ENCODE measurements around the gene RCL1.

RCL1 gene

DNA sequence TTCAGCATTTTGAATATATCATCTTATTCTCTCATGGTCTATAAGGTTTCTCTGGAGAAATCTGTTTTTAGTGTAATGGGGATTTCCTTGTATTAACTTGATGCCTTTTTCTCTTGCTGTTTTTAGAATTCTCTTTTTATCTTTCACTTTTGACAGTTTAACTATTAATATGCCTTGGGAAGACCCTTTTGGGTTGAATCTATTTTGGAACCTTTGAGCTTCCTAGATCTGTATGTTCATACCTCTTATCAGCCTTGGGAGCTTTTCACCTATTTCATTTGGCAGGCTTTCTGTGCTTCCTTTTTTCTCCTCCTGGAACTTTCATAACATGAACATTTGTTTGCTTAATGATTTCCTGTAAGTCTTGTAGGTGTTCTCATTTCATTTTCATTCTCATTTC is 22.2 kb downstream of the RCL1 start:
- no peak for DNase-seq

DNA sequence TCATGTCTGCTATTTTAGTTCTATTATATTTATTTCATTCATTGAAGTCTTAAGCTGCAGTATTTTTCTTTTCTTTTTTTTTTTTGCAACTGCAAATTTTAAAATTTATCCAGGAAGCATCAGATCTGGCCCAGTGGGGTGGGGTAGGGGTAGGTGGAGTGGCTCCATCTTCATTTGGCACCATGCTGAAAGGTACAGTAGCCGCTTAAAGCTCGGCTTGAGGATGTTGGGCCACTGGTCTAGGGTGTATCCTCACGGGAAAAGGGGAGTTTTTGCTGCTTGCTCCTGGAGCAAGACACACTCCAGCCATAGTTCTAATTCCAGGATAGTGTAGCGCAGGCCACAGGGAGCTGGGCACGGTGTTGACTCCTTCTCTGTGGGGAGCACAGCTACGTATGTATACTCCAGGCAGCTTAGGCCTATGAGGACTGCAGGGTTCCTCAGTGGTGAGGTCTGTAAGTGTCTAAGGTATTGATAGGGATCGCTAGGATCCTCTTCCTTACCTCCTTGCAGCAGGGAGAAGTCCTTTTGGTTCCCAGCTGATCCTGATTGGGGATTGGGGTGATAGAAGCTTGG is 22.7 kb downstream of the RCL1 start:
- DNase-seq = no peak

DNA sequence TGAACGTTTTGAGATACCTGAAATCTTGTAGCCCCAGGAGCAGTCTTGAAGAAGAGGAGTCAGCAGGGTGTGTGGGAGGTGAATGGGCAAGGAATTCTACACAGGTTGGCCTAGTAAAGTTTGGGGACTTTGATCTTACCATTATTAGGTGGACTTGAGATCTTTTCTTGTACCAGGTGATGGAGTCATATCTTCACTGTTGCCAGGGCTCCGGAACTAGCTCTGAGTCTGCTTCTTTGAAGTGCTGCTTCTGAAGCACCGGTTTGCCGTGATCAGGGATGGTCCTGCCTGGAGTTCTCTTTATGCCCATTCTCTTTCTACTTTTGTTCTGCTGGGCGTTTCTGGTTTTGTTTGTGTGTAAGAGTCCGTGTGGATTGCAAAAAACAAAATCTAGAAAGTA is 27.4 kb downstream of the RCL1 start:
- DNase-seq = no peak

DNA sequence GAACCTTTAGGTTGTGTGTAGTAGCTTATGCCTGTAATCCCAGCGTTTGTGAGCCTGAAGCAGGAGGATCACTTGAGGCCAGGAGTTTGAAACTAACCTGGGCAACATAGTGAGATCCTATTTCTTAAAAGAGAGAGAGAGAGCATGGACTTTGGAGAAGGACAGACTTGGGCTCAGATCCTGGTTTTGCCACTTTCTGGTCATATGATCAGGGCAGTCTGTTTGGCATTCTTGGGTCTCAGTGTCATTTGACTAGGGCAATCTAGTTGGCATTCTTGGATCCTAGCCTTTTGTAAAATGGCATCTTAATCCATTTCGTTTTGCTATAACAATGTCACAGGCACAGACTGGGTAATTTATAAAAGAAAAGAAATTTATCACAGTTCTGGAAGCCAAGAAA is 28.4 kb downstream of the RCL1 start:
- DNase-seq = no peak

DNA sequence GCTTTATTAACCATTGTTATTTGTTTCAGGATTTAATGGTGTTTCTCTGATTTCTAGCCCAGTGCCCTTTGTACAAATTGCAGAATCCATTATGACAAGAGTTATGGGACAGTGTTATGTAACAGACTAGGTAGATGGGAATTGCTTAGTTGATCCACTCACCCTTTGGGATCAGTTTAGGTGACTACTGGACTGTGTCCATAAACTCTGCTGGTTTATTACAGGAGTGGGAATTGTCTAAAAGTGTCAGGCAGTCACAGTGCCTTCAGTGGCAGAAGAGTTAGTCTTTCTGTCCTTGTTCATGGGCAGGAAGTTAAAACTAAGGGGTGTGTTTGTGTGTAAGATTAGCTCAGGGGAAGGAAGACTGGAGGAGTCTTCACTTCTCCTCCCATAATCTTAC is 29.3 kb downstream of the RCL1 start:
- no peak for DNase-seq

DNA sequence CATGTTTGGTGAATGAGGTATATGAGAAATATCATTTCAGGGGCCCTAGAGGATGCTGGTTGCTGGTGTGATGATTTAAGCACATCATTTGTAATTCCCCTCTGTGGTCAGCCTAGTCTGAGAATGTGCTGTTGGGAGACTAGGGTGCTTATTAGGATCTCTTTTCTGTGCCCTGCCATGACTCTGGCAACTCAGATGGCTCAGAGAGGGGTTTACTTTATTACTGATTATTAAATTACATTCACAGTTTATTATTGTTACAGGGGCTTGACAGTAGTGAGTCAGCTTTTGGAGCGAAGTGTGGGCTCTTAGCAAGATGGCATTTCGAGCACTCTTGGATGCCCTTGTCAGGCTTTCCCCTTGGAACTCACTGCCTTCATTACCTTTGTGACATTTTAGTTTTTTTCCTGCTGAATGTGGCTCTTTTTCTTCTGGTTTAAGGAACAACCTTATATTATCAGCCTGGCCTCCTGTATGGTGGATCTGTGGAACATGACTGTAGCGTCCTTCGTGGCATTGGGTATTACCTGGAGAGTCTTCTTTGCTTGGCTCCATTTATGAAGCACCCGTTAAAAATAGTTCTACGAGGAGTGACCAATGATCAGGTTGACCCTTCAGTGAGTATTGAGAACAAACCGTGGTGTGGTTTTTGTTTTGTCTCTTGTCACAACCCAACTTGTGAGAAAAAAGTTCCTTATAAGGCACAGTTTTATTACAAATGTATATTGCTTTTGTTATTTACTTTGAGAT is 33.8 kb downstream of the RCL1 start:
- no peak for DNase-seq

DNA sequence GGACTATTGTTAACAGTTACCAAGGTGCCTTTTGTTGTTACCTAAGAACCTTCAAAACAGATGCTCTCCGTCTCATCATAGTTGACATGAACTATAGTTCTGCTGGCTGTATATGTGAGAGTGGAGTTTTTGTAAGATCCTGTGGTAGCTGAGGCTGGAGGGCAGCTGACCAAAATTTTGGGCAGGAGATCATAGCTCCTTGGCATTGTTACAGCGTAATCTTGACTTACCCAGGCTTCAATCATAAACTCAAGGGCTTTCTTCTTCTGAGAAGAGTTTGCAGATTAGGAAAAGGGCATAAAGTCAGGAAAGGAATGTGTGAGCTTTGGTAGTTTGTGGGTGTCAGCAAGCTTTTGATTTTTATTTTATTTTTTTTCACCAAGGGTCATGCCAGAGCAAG is 34.5 kb downstream of the RCL1 start:
- no peak for DNase-seq

DNA sequence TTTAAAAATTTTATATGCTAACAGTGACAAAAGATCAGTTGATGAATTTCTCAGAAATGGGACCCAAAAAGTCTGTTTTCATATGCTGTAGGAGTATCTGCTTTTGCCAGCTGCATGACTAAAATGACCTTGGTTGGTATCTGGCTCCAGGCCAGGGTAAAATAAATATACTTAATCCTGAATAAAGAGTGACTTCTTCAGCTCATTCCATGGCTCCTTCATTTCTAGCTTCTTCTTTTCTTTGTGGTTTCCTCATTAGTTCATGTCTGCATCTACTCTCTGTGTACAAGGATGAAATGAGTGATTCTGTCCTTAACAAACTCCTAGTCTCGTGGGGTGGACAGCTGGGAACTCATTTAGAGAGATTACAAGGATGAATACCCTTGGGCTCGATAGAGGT is 36.0 kb downstream of the RCL1 start:
- no peak for DNase-seq

DNA sequence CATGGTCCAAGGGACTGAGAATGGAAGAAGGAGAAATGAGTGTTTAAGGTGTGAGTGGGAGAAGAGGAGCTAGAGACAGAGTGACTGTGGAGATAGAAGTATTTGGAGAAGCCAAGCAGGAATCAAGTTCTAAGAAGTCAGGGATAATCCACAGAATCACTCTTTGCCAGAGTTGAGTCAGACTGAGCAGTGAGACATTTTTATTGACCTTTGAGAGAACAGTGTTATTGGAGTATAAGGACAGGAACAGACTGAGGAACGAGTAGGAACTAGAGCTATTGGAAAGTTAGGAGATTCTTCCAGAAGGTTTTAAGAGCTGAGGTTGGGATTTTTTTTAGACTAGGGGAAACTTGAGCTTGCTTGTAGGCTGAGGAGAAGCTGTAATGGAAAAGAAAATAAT is 37.2 kb downstream of the RCL1 start:
- DNase-seq = no peak

DNA sequence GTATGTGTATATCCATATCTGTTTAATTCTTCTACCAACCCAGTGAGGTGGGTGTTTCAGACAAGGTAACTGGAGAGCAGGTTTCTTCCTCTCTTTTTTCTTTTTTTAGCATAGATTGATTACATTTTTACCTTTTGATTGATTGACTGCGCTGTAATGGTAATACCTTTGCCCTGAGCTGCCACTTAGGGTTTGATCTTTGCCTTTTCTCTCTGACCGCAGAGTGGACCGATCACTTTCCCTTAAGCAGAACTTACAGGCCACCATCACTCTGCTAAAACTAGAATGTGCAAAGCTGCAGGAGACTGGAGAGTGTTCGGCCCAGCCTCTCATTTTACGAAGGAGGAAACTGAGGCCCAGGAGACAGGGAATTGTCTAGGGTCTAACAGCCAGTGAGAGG is 38.0 kb downstream of the RCL1 start:
- DNase-seq = no peak

DNA sequence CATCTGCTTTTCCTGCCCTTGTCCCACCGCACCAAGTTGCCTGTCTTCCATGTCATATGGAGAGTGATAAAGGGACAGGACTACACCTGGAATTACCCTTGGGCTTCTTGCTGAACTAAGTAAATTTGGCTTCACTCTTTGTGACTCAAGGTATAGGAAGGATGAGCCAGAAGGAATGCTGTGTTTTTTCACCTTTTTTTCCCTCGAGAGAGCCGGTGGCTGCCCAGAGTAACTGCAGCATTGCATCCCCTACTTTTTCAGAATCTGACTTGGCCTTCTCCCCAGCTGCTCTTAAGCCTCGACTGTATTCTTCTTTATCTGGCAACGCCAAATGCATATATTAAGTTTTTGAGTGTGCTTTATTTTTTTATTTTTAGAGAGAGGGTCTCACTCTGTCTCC is 38.4 kb downstream of the RCL1 start:
- DNase-seq = no peak

DNA sequence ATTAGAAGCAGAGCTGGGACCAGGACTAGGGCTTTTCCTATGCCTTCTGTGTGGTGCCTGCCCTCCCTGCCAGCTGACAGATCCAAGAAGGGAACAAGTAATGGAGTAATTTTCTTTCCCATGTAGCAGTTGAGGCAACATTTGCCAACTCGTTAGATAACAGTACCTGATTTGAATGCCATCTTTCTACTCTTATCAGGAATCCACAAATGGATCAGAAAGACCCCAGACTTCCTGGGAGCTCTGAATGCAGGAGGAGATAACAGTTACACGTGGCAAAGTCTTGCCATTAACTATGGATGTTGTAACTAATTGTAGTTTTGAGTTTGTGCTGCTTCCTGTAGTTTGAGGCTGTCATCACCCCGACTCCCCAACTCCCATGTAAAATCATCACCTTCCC is 39.2 kb downstream of the RCL1 start:
- DNase-seq = no peak

DNA sequence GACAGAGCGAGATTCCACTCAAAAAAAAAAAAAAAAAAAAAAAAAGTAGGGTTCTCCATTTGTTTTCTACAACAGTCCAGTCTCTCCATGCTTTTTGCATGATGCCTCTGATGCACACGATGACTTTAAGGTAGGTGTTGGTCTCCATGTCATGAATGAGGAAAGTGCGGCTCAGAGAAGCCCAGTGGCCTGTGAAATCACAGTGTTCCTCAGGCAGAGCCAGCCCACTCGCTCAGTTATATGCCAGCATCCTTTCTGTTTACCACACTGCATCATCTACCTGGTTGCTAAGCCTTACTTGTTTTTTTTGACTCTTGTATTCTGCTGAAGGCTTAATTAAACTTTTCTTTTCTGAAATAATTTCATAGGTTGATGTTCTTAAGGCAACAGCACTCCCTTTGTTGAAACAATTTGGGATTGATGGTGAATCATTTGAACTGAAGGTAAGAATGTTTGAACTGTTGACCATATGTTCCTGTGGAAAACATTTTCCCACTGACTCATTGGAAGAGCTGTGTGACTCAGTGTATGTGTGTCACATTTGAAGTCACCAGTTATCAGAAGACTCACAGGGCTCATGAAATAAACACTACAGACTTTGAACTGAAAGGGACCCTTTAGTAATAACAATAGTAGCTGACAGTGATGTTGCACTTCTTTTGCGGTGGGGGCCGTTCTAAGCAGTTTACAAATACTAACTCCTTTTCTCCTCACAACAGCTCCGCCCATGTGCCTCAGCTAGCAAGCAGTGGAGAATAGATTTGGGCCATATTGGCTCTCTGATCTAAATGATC is 40.2 kb downstream of the RCL1 start:
- DNase-seq = no peak

DNA sequence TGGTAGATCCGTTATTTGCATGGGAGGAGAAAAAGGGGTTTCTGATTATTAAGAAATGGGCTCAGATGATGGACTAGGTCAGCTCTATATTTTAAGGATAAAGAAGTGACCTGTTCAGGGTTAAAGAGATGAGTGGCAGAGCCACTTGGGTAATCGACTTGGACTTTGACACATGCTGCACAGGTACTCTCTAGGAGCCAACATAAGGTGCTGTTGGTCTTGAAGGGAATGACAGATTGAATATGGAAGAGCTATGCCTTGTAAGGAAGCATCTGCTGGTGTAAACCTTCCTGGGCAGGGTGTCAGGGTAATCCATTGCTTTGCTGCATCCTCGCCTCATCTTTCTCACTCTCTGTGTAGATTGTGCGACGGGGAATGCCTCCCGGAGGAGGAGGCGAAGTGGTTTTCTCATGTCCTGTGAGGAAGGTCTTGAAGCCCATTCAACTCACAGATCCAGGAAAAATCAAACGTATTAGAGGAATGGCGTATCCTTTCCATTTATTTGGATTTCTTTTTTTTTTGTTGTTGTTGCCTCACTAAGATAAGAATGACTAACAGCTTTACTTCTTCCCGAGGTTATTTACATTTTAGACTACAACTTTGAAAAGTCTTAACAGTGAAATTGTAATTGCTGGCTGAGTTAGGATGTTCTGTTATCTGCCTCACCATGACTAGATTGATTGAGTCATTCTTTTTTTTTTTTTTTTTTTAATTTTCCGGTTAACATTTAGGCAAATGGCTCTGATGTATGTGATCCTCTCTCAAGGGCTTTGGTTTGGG is 41.2 kb downstream of the RCL1 start:
- no peak for DNase-seq

DNA sequence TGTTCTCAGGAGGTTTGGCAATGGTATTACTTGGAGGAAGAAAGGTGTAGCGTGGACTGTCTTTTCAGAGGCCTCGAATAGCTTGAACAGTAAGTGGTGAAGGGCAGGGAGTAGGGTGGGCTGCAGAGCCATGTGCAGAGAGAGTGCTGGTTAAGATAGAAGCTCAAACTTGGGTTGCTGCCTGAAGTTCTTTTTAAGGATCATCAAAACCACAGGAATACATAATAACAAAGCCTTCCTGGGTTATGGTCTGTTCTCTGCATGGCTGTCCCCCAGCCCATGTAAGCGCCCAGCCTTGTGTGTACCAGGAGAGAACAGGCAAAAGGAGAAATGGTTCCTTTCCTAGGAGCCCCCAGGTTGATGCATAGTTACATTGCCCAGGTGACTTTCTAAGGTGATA is 43.9 kb downstream of the RCL1 start:
- DNase-seq = no peak

DNA sequence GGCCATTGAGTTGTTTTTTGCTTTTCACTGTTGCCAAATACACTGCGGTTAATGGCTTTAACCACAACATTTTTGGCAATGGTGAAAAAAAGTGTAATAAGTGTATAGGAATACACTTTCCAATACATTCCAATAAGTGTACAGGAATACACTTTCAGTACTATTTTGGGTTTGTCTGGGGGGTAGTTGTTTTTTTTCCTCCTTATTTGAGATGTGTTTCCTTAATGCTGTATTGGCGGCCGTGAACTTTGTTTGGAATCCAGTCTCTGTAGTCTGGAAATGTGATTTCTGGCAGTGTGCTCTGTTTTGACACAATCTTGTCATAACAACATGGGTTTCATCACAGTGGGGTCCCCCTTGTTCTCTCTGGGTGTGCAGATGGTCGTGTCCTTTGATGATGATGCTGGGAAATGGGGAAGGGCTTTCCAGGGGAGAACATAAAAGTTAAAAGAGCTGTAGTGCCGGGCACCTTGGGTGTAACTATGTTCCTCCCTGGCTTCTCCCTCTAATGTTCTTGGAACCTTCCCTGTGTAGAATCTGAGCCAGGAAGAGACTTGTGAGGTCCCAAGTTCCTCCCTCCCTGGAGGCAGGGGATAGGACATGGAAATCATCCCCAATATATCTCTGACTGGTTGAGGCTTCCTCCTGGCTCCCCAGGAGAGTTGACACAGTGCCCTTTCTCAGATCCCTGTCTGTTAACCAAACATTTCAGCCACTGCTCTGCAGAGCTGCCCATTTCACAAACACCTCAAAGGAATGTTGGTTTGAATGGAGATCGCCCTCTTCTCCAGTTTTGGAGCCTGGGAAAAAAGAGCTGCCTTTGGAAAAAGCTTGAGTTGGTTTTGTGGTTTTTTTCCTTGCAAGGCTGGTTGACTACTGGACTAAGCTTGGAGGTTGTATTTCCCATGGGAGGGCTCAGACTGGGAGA is 44.8 kb downstream of the RCL1 start:
- no peak for DNase-seq

DNA sequence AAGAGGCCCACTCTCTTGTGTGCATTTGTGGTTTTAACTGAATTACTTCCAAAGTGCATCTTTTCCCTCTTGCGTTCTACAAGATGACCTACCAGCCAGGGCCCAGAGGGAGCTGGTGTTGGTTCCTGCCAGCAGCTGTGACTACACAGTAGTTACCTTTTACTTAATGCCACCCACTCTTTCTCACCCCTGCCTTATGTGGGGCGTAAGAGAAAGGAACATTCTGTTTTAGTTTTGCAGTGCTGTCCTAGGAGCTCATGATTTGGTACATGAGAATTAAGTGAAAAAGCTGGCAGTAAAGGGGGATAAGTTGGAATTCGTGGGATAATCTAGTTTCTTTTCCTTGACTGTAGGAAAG is 45.4 kb downstream of the RCL1 start:
- no peak for DNase-seq

DNA sequence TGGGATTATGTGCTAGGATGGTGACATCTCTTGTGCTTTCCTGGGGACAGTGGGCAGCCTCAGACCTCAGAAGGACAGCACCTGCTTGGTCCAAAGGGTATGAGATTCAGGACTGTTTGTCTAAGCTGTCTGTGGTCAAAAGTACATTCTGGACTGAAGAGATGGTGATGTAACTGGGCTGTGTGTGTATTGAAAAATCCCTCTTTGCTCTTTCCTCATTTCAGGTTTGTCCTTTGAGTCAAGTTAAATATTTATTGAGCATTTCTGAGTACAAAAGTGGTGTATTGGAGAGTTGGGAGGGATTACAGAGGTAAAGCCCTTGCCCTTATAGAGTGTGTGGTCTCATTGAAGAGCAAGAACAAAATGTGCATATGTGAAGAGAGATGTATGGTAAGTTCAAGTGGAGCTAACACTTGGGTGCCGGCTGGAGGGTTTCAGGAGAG is 46.7 kb downstream of the RCL1 start:
- DNase-seq = no peak

DNA sequence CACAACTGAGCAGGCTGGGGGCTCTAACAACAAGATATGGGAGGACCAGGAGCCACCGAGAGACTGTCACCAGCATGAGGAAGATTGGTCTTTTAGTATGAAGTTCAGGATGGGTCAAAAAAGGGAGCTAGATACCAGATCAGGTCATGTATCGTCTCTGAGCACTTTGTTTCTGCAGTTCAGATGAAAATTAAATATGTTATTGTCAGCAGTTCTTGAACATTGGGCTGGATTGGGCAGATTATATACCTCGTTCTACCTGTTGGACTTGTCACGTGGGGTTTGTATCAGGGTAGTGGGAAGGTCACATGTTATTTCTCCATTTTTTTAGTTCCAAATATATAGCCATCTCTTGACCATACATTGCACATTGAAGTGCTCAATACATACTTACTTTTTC is 47.3 kb downstream of the RCL1 start:
- DNase-seq = no peak

DNA sequence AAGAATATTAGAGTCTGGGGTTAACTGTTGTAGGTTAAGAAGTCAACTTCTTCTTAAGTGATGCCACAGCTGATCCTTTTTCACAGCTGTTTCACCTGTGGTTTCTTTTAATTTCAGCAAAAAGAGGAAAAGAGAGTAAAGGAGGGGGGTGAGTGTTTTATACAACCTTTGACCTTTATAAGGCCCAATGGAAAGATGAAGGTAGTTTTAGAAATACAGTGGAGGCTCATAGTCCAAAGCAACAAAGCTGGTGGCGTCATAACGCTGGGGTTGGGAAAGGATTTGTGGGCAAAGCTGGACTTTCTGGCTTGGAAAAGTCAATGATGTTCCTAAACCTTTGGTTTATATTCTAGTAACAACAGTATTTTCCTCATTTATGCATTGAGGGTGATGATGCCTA is 49.5 kb downstream of the RCL1 start:
- DNase-seq = no peak

DNA sequence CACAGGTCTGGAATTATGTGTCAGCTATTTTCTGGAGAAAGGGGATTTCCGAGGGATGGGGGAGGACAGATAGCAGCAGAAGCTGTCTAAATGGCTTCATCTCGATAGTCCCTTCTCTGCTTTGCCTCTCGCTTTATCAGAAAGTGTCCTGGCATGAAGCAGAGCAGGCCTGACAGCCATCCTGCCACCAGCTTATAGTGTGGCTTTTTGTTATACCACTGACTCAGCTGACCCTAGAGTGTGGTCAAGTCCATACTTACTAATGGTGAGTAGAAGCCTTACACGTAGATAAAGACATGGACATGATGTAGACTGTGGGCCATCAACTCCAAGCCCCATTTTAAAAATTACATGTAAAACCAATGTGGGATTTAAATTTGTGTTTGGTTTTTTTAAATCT is 50.0 kb downstream of the RCL1 start:
- DNase-seq = no peak

DNA sequence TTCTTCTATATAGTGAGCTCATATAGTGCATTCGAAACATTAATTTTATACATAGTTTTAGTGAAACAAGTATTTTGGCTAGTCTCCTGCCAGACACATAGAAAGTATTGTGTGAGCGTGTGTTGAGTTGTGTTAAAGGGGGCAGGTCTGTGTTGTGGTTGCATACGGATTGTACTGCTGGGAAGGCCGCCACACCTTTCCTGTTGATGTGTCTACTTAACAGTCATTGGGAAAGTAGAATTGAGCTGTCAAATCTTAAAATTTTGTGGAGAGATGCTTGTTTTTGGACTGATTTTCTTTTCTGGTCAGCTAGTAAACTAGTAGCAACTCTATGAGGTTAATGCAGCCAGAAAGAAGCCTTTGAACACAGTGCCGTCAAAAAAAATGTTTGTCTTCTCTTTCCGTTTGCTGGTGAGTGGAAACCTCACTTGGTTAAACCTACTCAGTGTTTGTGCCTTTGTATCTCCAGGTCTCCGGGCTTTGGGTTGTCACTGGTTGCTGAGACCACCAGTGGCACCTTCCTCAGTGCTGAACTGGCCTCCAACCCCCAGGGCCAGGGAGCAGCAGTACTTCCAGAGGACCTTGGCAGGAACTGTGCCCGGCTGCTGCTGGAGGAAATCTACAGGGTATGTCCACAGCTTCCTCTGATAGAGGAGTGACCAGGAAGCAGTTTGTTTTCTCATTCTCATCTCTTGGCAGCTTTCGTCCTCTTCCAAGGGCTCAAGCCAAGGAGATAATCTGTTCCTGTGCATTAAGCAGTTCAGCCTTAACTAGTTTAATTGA is 51.5 kb downstream of the RCL1 start:
- no peak for DNase-seq

All from NCI-H2081 (cell line).